ENCODE results near the gene SELENOM.

- no peak for TF ChIP-seq CTCF (IDR thresholded peaks at IDR 0.05; ENCODE audit: poor library complexity, severe bottlenecking)
- TF ChIP-seq REST (IDR thresholded peaks at IDR 0.05; ENCODE audit: borderline replicate concordance): no peak
- no peak for TF ChIP-seq EZH2 (IDR thresholded peaks at IDR 0.05; ENCODE audit: borderline replicate concordance, insufficient read depth, low read length, poor library complexity, severe bottlenecking)
- no peak for TF ChIP-seq EP300 (conservative IDR thresholded peaks at IDR 0.05; ENCODE audit: poor library complexity, severe bottlenecking)
- TF ChIP-seq POLR2AphosphoS5 (IDR thresholded peaks at IDR 0.05): no peak
- TF ChIP-seq RAD21 (conservative IDR thresholded peaks at IDR 0.05): no peak
These were observed 23.2 kb downstream of the SELENOM start for GRCh38 chr22:31083923-31084810.

Data from neural cell (in vitro differentiated cells).